CD4-positive, alpha-beta T cell treated with Interleukin-12 subunit alpha and Interleukin-12 subunit beta, for 1 hour (primary cell): ENCODE results near the gene BEAN1.
"Not testable (repeated sequence)": the region's sequence is repeated elsewhere in the genome, so short reads cannot be mapped to it uniquely, and the experiment has no call there.

Experiments
- DNase-seq: peaks from one replicate; pipeline ENCODE4 v3.0.0-alpha.2; 2020

The BEAN1 gene

GRCh38 chr16:66487580-66488275, 60.6 kb downstream of the BEAN1 start:
- DNase-seq = no peak

GRCh38 chr16:66488505-66488904, 61.4 kb downstream of the BEAN1 start:
- DNase-seq = no peak

- DNase-seq = no peak
Measured at GRCh38 chr16:66489385-66489784, 62.3 kb downstream of the BEAN1 start.

GRCh38 chr16:66489818-66490217, 62.7 kb downstream of the BEAN1 start:
- DNase-seq = no peak

- no peak for DNase-seq
Measured at GRCh38 chr16:66490774-66491715, 64.0 kb downstream of the BEAN1 start.

GRCh38 chr16:66491716-66492064, 64.6 kb downstream of the BEAN1 start:
- no peak for DNase-seq

GRCh38 chr16:66493490-66494401, 66.7 kb downstream of the BEAN1 start:
- DNase-seq = no peak

- no peak for DNase-seq
Measured at GRCh38 chr16:66494916-66495315, 67.8 kb downstream of the BEAN1 start.

GRCh38 chr16:66495440-66495839, 68.3 kb downstream of the BEAN1 start:
- DNase-seq = no peak

GRCh38 chr16:66496226-66496625, 69.1 kb downstream of the BEAN1 start:
- not testable (repeated sequence) for DNase-seq

- DNase-seq = not testable (repeated sequence)
Measured at GRCh38 chr16:66497921-66498320, 70.8 kb downstream of the BEAN1 start.

- DNase-seq = not testable (repeated sequence)
Measured at GRCh38 chr16:66501563-66501962, 74.5 kb downstream of the BEAN1 start.

GRCh38 chr16:66502020-66502913, 75.2 kb downstream of the BEAN1 start:
- DNase-seq = no peak

- no peak for DNase-seq
Measured at GRCh38 chr16:66503030-66503429, 75.9 kb downstream of the BEAN1 start.

GRCh38 chr16:66503612-66504011, 76.5 kb downstream of the BEAN1 start:
- no peak for DNase-seq

GRCh38 chr16:66507731-66508239, 80.7 kb downstream of the BEAN1 start:
- no peak for DNase-seq

GRCh38 chr16:66508248-66508913, 81.3 kb downstream of the BEAN1 start:
- no peak for DNase-seq

GRCh38 chr16:66508914-66509496, 81.9 kb downstream of the BEAN1 start:
- DNase-seq = no peak

- DNase-seq = no peak
Measured at GRCh38 chr16:66509576-66509975, 82.5 kb downstream of the BEAN1 start.

- no peak for DNase-seq
Measured at GRCh38 chr16:66510298-66510697, 83.2 kb downstream of the BEAN1 start.
